ENCODE data around the gene RAB11FIP4. TPM values are rescaled to one million over a fixed set of nuclear protein-coding genes. Genes with fewer than 3 reads are reported as not detected.

Gene RAB11FIP4
- total and polyA plus RNA-seq, 9 of the 15 experiments (the other 6 are each of a cell fraction or from before 2014, with no cell fraction given), result 0.62 to 16.6 (median 8.9) TPM

GRCh38 chr17:31550389-31551056, 159.0 kb downstream of the RAB11FIP4 start (continued):
- TF ChIP-seq E2F6 (IDR thresholded peaks at IDR 0.05; ENCODE audit: borderline replicate concordance in 1 of 2, extremely low read depth in 1 of 2, insufficient read depth in 1 of 2, insufficient read length in 1 of 2, low read depth in 1 of 2, low read length in 1 of 2, poor library complexity in 1 of 2, severe bottlenecking in 1 of 2) (peak; percentile 20 to 66), BCOR (IDR thresholded peaks at IDR 0.05) (peak; percentile 98), NCOA6 (IDR thresholded peaks at IDR 0.05) (no peak), UBTF (IDR thresholded peaks at IDR 0.05; ENCODE audit: borderline replicate concordance in 1 of 2, low read depth in 2 of 2, low read length in 2 of 2) (0 out of 4 replicates have a peak, but pooled peaks of 1 of the 2 experiments have one; percentile 21), ZNF586 (CRISPR knock-in tag; conservative IDR thresholded peaks at IDR 0.05) (no peak), XRCC5 (IDR thresholded peaks at IDR 0.05; ENCODE audit: low read depth, low read length) (0 out of 2 replicates have a peak, but pooled peaks have one; percentile 10), BCL6 (CRISPR knock-in tag; IDR thresholded peaks at IDR 0.05) (no peak), FOSL1 (tag; conservative IDR thresholded peaks at IDR 0.05) (0 out of 2 replicates have a peak, but pooled peaks have one; percentile 8), ARID3A (IDR thresholded peaks at IDR 0.05; ENCODE audit: borderline replicate concordance, low read depth, low read length) (no peak), ZNF395 (CRISPR knock-in tag; IDR thresholded peaks at IDR 0.05) (no peak), AFF1 (IDR thresholded peaks at IDR 0.05; ENCODE audit: low read depth in 1 of 2, partially characterized antibody in 2 of 2) (no peak), SMARCA5 (IDR thresholded peaks at IDR 0.05) (peak; percentile 73; the same call in 1 of the 2 replicates)

Measured in K562 (cell line).